ENCODE measurements around the gene AKAP13. TPM values are rescaled to one million over a fixed set of nuclear protein-coding genes. Genes with fewer than 3 reads are reported as not detected.

Gene AKAP13
- polyA plus RNA-seq, 3 donors: 47.9 to 99.7 (median 92.6) TPM

DNA sequence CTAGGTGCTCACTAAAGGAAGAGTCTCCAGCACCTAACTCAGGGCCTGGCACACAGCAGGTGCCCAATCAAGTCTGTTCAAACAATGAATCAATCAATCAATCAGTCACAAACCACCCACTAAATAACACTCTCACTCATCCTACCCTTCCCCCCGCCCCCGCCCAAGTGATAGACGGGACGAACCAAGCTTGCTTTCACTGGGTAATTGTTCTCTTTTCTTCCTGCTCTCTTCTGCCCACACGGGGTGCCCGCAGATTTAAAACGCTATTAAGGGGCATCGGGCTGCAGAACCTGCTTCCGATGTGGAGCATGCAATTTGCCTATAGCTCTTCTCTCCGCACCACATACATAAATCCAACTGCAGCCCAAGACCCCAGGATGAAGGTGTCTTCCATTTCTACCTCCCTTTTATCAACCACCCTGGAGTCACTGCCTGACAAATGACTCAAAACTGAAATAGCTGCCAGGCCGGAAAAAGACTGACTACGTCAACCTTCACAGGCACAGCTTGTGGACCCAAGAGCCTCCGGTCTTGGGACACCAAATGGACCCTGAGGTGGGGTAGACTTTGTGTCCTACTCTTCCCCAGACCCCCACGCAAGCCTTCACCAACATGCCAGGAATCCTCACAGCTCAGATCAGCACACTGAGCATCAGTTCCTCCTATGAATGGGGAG, 412.6 kb downstream of the AKAP13 start:
- Histone ChIP-seq H3K27ac (ENCODE audit: low read depth in 1 of 2, low read length in 2 of 2) (no peak overlapping the region), H3K27me3 (ENCODE audit: control insufficient read depth in 2 of 2, insufficient read depth in 2 of 2, low read length in 2 of 2) (peaks cover 8 to 23% of the 10 kb centered on the region in 2 donors), H3K36me3 (replicated peaks in 1 of 2; ENCODE audit: control insufficient read depth in 1 of 2, insufficient read depth in 2 of 2, low read length in 2 of 2) (no peaks in the 10 kb centered on the region), H3K79me2 (ENCODE audit: insufficient read depth, low read length) (no peaks in the 10 kb centered on the region), H3K4me2 (replicated peaks; ENCODE audit: extremely low read depth, low read length, poor library complexity, severe bottlenecking) (peak overlapping the region; percentile 98), H3K9me3 (replicated peaks in 1 of 2; ENCODE audit: control insufficient read depth in 1 of 2, insufficient read depth in 1 of 2, low read length in 2 of 2) (peaks cover 0 to 4% of the 10 kb centered on the region in 2 donors), H3K9ac (ENCODE audit: insufficient read depth, low read length, poor library complexity, severe bottlenecking) (no peak overlapping the region), H3K4me3 (replicated peaks in 1 of 3; ENCODE audit: low read depth in 2 of 3, low read length in 3 of 3) (no peak overlapping the region), H3K4me1 (ENCODE audit: control insufficient read depth in 1 of 2, insufficient read depth in 2 of 2, low read length in 2 of 2) (peaks cover 13 to 20% of the 10 kb centered on the region in 2 donors), H2AFZ (ENCODE audit: insufficient read depth, low read depth, low read length, poor library complexity, severe bottlenecking) (no peak overlapping the region), H4K20me1 (ENCODE audit: insufficient read depth, low read length) (no peaks in the 10 kb centered on the region)
- 83% methylated on average over 11 of the region's 14 CpGs for WGBS (ENCODE audit: insufficient coverage)
- Mint-ChIP-seq H3K4me3 (peak overlapping the region; percentile 79 to 94), H3K36me3 (no peaks in the 10 kb centered on the region), H3K4me1 (peaks cover 21% of the 10 kb centered on the region), H3K9me3 (peaks cover 0 to 12% (median 0%) of the 10 kb centered on the region in 7 donors), H3K27me3 (ENCODE audit: low read depth in 3 of 3) (peaks cover 32 to 41% (median 35%) of the 10 kb centered on the region in 3 donors), H3K27ac (peak overlapping the region in 2 of 7 donors; percentile 5 to 41)
- TF ChIP-seq CTCF (IDR thresholded peaks at IDR 0.05): no peak
- DNase-seq: no peak
- intact Hi-C loops (cut with micrococcal nuclease): loop anchor here in 1 of 2 donors (5.0 kb wide), 1 partner anchor 34 kb away; no protein-coding TSS in a partner anchor

DNA sequence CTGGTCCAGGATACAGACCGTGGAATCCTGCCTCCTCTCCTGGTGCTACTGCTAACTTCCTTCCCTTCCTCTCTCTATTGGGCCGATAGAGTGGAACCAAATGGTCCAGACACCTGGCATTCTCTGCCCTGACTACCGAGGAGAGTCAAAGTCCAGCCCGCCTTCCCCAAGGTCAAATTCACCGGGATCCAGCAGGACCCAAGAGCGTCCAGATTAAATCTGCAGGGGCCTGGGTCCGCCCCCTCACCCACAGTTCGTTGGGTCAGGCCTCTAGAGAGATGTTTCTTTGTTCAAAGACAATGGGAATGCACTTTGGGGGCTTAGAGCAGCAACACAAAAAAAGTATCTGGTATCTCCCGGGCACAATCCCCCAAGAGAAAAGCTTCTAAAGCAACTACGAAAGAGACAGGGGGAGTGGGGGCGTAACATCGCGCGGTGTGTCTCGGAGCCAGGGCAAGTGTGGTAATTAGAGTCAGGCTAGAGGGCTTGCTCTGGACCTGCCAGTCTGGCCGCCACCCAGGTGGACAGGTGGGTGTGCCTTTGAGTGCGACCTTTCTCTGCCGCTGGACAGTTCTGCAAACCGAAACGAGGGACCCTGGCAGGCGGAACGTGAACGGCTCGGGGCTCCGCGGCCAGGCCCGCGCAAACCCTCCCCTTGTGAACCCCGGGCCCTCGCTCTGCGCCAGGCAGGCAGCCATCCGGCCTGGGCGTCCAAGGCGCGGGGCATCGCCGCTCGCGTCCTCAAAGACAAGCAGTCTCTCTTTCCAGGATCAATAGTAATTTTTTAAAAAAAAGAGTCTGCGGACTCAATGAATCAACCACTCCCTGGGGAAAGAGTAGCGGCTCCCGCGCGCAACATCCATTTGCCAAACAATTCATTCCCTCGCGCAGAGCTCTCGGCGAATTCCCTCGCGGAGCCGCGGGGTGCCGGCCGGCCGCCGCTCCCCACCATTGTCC, 413.5 kb downstream of the AKAP13 start:
- Mint-ChIP-seq H3K4me3 (peak overlapping the region; percentile 79 to 94), H3K27me3 (ENCODE audit: low read depth in 3 of 3) (peaks cover 32 to 43% (median 37%) of the 10 kb centered on the region in 3 donors), H3K9me3 (peaks cover 0 to 12% (median 0%) of the 10 kb centered on the region in 7 donors), H3K27ac (peak overlapping the region in 3 of 7 donors; percentile 8 to 75 (median 42)), H3K36me3 (no peaks in the 10 kb centered on the region), H3K4me1 (peaks cover 21% of the 10 kb centered on the region)
- peaks cover 8 to 23% of the 10 kb centered on the region in 2 donors for H3K27me3 ChIP-seq (ENCODE audit: control insufficient read depth in 2 of 2, insufficient read depth in 2 of 2, low read length in 2 of 2)
- H3K79me2 ChIP-seq (ENCODE audit: insufficient read depth, low read length): no peaks in the 10 kb centered on the region
- H3K27ac ChIP-seq (ENCODE audit: low read depth in 1 of 2, low read length in 2 of 2): no peak overlapping the region
- peak overlapping the region; percentile 73 for H3K9ac ChIP-seq (ENCODE audit: insufficient read depth, low read length, poor library complexity, severe bottlenecking)
- peak overlapping the region; percentile 98 for H3K4me2 ChIP-seq (replicated peaks; ENCODE audit: extremely low read depth, low read length, poor library complexity, severe bottlenecking)
- H2AFZ ChIP-seq (ENCODE audit: insufficient read depth, low read depth, low read length, poor library complexity, severe bottlenecking): peak overlapping the region; percentile 96
- no peaks in the 10 kb centered on the region for H3K36me3 ChIP-seq (replicated peaks in 1 of 2; ENCODE audit: control insufficient read depth in 1 of 2, insufficient read depth in 2 of 2, low read length in 2 of 2)
- H4K20me1 ChIP-seq (ENCODE audit: insufficient read depth, low read length): no peaks in the 10 kb centered on the region
- no peak for DNase-seq
- intact Hi-C loops (cut with micrococcal nuclease): loop anchor here in 1 of 2 donors (5.0 kb wide), 1 partner anchor 33 kb away; no protein-coding TSS in a partner anchor
- H3K4me3 ChIP-seq (replicated peaks in 1 of 3; ENCODE audit: low read depth in 2 of 3, low read length in 3 of 3): peak overlapping the region; percentile 47 to 87 (median 55)
- peaks cover 13 to 20% of the 10 kb centered on the region in 2 donors for H3K4me1 ChIP-seq (ENCODE audit: control insufficient read depth in 1 of 2, insufficient read depth in 2 of 2, low read length in 2 of 2)
- peaks cover 0 to 4% of the 10 kb centered on the region in 2 donors for H3K9me3 ChIP-seq (replicated peaks in 1 of 2; ENCODE audit: control insufficient read depth in 1 of 2, insufficient read depth in 1 of 2, low read length in 2 of 2)
- TF ChIP-seq CTCF (IDR thresholded peaks at IDR 0.05): no peak
- WGBS (ENCODE audit: insufficient coverage): 4% methylated on average over 49 of the region's 56 CpGs
